ENCODE measurements around the gene KCTD11.

KCTD11 gene

DNA sequence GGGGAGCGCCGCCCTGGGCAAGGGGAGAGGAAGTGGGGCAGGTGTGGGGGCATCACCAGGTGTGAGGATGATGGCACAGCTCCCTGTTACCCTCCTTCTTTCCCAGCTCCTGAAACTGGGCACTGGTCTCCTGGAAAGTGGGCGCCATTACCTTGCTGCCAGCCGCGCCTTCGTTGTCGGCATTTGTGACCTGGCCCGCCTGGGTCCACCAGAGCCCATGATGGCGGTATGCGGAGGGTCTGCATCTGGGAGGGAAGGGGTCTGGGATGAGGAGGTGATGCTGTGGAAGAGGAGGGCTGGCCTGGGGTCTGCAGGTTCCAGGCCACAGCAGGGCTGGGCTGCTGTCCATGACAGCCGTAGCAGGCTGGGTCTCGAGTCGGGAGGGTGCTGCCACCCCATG lies 10.1 kb upstream of the KCTD11 start:
- H3F3A ChIP-seq (ENCODE audit: insufficient read depth, low read length), result no peaks in the 10 kb centered on the region
- no peaks in the 10 kb centered on the region for H3K9me2 ChIP-seq (ENCODE audit: low read depth, low read length)
- no peak overlapping the region for H2AFZ ChIP-seq (ENCODE audit: low read length)
- H3K9me3 ChIP-seq (ENCODE audit: low read length), result no peaks in the 10 kb centered on the region
- H3K4me2 ChIP-seq (ENCODE audit: low read length), result no peak overlapping the region
- H3K27me3 ChIP-seq (ENCODE audit: insufficient read depth, low read length), result no peaks in the 10 kb centered on the region
- no peaks in the 10 kb centered on the region for H3K79me2 ChIP-seq (ENCODE audit: insufficient read depth, low read length)
- no peak for TF ChIP-seq EZH2 (IDR thresholded peaks at IDR 0.05; ENCODE audit: borderline replicate concordance, low read length)
- TF ChIP-seq, protein P1, sequence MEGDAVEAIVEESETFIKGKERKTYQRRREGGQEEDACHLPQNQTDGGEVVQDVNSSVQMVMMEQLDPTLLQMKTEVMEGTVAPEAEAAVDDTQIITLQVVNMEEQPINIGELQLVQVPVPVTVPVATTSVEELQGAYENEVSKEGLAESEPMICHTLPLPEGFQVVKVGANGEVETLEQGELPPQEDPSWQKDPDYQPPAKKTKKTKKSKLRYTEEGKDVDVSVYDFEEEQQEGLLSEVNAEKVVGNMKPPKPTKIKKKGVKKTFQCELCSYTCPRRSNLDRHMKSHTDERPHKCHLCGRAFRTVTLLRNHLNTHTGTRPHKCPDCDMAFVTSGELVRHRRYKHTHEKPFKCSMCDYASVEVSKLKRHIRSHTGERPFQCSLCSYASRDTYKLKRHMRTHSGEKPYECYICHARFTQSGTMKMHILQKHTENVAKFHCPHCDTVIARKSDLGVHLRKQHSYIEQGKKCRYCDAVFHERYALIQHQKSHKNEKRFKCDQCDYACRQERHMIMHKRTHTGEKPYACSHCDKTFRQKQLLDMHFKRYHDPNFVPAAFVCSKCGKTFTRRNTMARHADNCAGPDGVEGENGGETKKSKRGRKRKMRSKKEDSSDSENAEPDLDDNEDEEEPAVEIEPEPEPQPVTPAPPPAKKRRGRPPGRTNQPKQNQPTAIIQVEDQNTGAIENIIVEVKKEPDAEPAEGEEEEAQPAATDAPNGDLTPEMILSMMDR (IDR thresholded peaks at IDR 0.05; ENCODE audit: low read length), result no peak
- no peak overlapping the region for H3K27ac ChIP-seq (ENCODE audit: low read depth, low read length, poor library complexity, severe bottlenecking)
- peaks cover 11% of the 10 kb centered on the region for H3K4me1 ChIP-seq (ENCODE audit: insufficient read depth, low read length, severe bottlenecking)
- H3K36me3 ChIP-seq (ENCODE audit: insufficient read depth, low read length), result peaks cover 28% of the 10 kb centered on the region
- no peak overlapping the region for H3K4me3 ChIP-seq (ENCODE audit: low read depth, low read length, poor library complexity, severe bottlenecking)
- H3K9ac ChIP-seq (ENCODE audit: low read length), result no peak overlapping the region
- H4K20me1 ChIP-seq (ENCODE audit: insufficient read depth, low read length), result no peaks in the 10 kb centered on the region

DNA sequence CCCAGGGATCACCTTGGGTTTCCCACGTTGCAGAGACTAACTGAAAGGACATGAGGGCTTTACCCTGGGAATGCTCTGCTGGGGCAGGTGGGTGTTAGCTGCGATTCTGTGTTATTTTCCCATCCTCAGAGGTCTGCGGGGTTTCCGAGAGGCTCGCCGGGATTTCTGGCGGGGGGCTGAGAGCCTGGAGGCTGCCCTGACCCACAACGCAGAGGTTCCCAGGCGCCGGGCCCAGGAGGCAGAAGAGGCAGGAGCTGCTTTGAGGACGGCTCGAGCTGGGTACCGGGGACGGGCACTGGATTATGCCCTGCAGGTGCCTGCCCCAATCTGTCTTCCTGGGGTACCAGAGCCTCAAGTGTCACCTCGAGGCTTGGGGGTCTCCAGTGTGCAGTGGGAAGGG lies 8.7 kb upstream of the KCTD11 start:
- no peaks in the 10 kb centered on the region for H3K27me3 ChIP-seq (ENCODE audit: insufficient read depth, low read length)

DNA sequence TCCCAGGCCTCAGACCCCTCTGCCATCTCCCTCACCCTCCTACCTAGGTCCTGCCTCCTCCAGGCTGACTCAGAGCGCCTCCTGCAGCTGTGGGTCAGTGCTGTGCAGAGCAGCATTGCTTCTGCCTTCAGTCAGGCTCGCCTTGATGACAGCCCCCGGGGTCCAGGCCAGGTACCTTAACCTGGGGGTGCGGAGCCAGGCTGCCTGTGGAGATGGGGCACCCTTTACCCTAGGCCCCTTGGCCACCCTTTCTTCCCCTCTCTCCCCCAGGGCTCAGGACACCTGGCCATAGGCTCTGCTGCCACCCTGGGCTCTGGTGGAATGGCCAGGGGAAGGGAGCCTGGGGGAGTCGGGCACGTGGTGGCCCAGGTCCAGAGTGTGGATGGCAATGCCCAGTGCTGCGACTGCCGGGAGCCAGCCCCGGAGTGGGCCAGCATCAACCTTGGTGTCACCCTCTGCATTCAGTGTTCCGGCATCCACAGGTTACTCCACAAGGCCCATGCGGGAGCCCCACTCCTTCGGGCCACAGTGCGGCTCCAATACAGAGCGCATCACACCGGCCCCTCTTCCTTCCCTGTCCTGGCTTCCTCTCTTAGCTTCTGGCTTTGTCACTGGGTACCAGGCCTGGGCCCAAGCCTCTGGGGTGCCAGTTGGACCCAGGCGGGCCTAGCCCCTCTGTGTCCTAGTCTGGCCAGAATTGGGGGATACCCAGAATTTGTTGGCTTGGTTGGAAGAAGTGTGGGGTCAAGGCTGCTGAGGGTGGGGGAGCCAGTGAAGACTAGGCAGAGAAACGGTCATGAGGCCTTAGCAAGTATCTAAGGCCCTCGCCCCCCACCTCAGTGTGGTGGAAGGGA lies 5.0 kb upstream of the KCTD11 start:
- Histone ChIP-seq H3K4me2 (ENCODE audit: low read length) (no peak overlapping the region), H3K79me2 (ENCODE audit: insufficient read depth, low read length) (no peaks in the 10 kb centered on the region), H4K20me1 (ENCODE audit: insufficient read depth, low read length) (no peaks in the 10 kb centered on the region), H3K4me3 (ENCODE audit: low read depth, low read length, poor library complexity, severe bottlenecking) (no peak overlapping the region), H3K4me1 (ENCODE audit: insufficient read depth, low read length, severe bottlenecking) (peaks cover 24% of the 10 kb centered on the region), H3K9ac (ENCODE audit: low read length) (no peak overlapping the region), H3F3A (ENCODE audit: insufficient read depth, low read length) (peaks cover 5% of the 10 kb centered on the region; the same call in 1 of the 2 replicates), H3K36me3 (ENCODE audit: insufficient read depth, low read length) (peaks cover 30% of the 10 kb centered on the region; the same call in 1 of the 2 replicates), H3K27me3 (ENCODE audit: insufficient read depth, low read length) (no peaks in the 10 kb centered on the region), H2AFZ (ENCODE audit: low read length) (no peak overlapping the region), H3K9me3 (ENCODE audit: low read length) (no peaks in the 10 kb centered on the region), H3K9me2 (ENCODE audit: low read depth, low read length) (no peaks in the 10 kb centered on the region), H3K27ac (ENCODE audit: low read depth, low read length, poor library complexity, severe bottlenecking) (no peak overlapping the region)
- TF ChIP-seq EZH2 (IDR thresholded peaks at IDR 0.05; ENCODE audit: borderline replicate concordance, low read length), result no peak
- TF ChIP-seq, protein P1 (IDR thresholded peaks at IDR 0.05; ENCODE audit: low read length), result no peak

More for the DNA sequence above, 8.7 kb upstream of the KCTD11 start:
- Histone ChIP-seq H3K4me1 (ENCODE audit: insufficient read depth, low read length, severe bottlenecking) (no peaks in the 10 kb centered on the region), H3K36me3 (ENCODE audit: insufficient read depth, low read length) (peaks cover 37% of the 10 kb centered on the region), H4K20me1 (ENCODE audit: insufficient read depth, low read length) (no peaks in the 10 kb centered on the region), H3K9ac (ENCODE audit: low read length) (no peak overlapping the region), H3K9me2 (ENCODE audit: low read depth, low read length) (no peaks in the 10 kb centered on the region), H3K79me2 (ENCODE audit: insufficient read depth, low read length) (no peaks in the 10 kb centered on the region), H2AFZ (ENCODE audit: low read length) (no peak overlapping the region), H3K4me2 (ENCODE audit: low read length) (no peak overlapping the region), H3K27ac (ENCODE audit: low read depth, low read length, poor library complexity, severe bottlenecking) (no peak overlapping the region), H3K4me3 (ENCODE audit: low read depth, low read length, poor library complexity, severe bottlenecking) (no peak overlapping the region), H3F3A (ENCODE audit: insufficient read depth, low read length) (no peaks in the 10 kb centered on the region), H3K9me3 (ENCODE audit: low read length) (no peaks in the 10 kb centered on the region)
- TF ChIP-seq, protein P1 (IDR thresholded peaks at IDR 0.05; ENCODE audit: low read length), result no peak
- no peak for TF ChIP-seq EZH2 (IDR thresholded peaks at IDR 0.05; ENCODE audit: borderline replicate concordance, low read length)
